Measurements from ENCODE around the gene GALNT14.

GALNT14 gene

DNA sequence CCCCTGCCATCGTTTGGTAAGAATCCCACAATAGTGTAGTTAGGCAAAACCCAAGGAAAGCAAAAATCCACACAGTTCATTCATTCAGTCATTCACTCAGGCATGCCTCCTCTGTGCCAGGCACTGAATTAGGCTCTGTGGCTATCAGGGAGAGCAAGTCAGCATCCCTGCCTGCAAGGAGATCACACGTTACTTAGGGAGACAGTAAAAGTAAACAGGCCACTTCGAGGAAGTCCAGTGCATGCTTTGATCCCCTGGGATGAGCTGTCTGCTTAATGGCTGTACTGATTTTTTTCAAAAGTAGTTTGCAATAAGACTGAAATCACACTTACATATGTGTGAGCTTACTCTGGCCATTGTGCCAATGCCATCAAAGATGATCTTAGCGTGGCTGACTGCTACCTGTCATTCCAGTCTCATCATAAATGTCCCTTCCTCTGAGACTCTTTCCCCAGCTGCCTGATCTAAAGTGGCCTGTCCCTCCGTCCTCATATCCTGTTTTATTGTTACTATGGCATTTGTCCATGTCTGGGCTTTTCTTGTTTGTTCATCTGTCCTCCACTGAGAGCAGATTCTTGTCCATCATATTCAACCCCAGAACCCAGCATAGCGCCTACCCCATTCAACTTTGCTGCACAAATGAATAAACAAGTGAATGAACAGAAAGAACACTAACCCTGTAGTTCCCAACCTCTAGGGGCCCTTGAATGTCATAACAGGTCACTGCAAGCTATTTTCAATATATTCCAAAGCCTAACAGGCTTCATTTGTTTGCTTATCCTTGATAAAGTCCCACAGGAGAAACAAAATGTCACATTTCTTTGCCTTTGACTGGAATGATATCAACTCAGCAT is 84.1 kb downstream of the GALNT14 start:
- no peak for DNase-seq

DNA sequence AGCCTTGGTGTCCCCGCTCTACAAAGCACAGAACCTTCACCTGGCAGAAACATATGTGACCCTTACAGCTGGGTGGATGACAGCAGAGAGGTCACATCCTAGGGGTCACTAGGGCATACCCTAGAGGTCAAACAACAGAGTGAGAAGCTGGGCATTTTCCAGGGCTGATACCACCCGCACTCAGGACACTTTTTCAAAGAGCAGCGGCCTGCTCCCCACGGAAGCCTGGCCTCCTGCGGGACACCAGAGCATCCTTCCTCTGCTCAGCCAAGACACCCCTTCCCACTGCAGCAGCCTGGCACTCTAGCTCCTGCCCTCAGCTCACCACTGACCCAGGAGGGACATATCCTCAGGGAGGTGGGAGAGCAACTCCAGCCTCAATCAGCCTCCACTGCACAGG is 86.0 kb downstream of the GALNT14 start:
- no peak for DNase-seq

DNA sequence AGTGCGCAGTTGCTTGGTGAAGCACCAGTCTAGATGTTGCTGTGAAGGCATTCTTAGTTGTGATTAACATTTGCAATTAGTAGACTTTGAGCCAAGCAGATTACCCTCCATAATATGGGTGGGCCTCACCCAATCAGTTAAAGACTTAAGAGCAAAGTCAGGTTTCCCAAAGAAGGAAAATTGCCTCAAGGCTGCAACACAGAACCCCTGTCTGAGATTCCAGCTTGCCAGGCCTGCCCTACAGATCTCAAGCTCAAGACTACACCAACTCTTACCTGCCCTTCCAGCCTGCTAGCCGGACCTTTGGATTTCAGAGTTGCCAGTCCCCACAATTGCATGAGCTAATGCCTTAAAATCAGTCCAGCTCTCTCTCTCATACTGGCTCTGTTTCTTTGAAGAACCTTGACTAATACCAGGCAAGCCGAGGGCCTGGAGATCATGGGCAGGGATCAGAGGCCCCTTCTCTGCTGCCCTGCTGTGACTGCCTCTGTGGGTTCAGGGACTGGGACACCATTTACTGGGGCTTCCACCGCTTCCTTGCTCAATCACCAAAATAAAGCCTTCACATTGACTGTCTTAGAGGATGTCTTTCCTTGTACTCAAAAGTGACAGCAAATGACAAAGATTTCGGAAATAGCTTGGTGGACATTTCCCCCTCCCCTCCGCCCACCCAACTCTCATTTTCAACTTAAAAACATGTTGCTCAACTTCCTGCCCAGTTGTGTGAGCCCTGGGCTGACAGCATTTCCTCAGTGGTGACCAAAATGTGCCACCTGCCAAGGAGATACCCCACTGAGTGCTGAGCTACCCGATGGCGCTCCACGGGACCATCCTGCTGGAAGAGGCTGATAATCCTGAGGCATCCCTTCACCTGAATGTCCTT is 86.7 kb downstream of the GALNT14 start:
- DNase-seq = no peak

DNA sequence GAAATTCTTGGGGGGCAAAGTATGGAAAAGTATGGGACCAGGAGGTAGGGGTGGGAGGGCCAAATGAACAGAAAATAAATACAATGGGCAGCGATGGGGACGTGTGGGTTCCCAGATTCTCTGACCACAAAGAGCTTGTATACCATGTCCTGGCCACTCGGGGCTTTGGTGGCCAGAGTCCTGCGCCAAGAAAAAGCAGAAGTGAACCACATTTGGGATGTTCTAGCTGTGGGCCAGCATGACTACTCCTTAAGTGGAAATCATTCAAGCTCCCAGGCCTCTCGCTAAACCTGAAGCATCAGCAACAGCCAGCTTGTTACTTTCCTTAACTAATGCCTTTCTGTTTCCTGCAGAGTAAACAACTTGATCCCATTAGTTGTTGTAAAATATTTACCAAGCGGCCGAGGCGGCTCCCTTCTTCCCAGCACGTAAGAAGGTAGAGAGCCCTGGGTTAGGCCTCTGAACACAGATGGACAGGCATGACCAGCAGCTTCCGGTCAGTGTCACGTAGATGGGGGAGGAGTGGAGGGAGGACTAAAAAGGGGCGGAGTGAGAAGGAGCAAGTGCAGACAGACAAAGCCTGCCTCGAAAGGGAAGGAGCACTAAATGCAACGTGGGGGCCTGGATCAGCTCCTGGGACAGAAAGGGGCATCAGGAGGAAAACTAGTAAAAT is 88.2 kb downstream of the GALNT14 start:
- DNase-seq = no peak

DNA sequence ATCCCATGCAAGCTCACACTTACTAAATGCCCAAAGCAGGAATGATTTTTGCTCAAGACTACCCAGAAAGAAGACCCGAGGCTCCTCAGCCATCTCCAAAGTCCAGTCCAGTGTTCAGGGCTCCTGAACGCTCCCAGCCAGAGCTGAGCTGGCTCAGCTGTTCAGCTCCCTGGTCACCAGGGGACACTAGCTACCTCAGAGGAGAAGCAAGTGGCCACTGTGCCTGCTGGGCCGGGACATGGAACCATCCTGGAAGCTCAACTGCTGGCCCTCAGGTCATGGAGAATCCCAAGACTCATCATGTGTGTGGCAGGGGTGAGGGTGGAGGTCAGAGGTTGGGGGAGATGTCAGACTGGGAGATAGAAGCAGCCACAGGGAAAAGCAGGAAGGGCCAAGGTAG is 89.0 kb downstream of the GALNT14 start:
- DNase-seq = no peak

DNA sequence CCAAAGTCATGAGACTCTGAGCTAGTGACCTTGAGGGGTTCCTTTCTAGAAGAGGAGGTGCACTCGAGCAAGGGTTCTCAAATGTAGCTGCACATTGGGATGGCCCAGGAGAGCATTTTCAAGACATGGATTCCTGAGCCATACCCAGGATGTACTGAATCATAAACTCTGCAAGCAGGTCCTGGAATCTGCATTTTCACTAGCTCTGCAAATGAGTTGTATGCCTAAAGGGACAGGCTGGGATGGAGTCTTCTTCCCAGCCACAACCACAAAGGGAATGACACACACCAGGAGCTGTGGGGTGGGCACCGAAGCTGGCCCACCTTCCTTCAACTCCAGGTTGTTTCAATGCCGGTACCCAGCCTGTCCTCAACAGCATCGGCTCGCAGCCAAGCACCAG is 90.6 kb downstream of the GALNT14 start:
- DNase-seq = no peak

DNA sequence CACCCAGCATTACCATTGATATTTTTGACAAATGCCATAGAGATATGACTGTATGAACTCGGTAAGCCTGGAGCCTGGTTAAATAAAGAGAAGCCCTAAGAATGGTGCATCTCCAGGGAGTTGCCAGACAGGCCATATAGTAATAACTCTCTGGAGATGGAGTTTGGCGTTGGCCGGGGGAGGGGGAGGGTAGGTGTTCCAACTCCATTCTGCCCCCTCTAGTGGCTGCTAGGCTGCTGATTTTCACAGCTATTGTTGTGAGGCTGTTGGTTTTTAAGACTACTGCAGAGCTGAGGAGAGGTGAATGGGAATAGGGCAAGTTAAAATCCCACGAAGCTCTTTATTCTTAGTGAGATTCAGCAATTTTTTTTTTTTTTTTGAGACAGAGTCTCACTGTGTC is 99.9 kb downstream of the GALNT14 start:
- no peak for DNase-seq

DNA sequence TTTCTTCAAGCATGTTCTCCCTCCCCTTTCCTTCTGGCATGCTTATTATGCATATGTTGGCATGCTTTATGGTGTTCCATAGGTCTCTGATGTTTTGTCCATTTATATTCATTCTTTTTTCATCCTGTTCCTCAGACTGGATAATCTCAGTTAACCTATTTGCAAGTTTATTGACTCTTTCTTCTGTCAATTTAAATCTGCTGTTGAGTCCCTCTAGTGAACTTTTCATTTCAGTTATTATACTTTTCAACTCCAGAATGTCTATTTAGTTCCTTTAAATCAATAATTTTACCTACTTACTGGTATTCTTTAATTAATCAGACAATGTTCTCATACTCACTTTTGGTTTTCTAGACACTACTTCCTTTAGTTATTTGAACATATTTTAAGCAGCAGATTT is 101.2 kb downstream of the GALNT14 start:
- DNase-seq = no peak

DNA sequence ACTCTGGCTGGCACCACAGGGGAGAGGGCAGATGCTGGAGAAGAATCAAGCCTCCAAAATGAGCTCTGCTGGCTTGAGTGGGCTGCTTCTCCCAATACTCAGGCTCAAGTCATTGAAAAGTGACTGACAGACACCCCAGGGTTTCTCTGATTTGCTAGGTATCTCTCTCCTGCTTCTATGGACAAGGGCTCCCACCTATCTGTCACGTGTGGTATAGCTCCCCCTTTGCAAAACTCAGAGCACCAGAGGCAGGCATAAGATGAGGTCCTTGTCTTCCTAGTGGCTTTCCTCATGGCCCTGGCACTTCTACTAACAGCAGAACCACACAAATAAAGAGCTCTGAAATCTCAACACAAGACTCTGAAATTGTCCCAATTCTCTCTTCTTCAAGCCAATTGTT is 105.2 kb downstream of the GALNT14 start:
- DNase-seq = no peak

DNA sequence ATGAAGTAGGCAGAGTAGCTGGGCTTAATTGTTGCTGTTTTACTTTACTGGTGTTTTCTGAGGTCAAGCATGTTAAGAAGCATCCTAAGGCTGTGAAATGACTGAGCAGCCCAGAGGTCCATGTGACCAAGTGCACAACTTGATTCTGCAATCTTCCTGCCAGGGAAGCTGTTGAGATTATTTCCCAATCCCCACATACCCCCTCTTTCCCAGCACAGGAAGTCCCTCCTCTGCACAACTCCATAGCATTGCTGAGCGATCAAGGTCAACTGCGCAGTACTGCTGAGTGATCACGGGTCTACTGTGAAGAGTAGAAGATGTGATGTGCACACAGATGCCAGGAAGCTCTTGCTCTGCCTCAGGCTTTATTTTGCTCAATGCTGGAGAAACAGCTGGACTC is 105.8 kb downstream of the GALNT14 start:
- DNase-seq = no peak

DNA sequence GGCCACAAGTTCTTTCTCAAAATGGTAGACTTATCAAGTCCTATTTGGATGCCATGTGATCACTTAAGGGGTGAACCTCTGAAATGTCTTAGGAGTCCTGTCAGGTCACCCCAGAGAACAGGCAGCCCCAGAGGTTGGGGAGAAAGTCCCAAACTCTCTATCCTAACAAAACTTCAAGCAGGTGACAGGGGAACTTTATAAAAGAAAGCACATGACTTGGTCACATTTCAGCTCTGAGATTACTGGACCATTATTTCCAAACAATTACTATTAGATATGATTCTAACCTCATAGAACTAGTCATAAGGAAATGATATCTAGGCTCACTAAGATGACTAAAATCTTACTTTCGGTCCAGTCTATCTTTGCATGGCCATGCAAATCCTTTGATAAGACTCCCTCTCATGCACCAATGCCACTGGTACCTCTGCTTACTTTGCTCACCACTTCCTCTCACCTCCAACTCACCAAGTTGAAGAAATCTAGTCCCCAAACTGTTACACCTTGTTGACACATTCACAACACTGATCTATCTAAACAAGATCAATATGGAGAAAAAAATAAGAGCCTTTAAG is 107.0 kb downstream of the GALNT14 start:
- DNase-seq = no peak

DNA sequence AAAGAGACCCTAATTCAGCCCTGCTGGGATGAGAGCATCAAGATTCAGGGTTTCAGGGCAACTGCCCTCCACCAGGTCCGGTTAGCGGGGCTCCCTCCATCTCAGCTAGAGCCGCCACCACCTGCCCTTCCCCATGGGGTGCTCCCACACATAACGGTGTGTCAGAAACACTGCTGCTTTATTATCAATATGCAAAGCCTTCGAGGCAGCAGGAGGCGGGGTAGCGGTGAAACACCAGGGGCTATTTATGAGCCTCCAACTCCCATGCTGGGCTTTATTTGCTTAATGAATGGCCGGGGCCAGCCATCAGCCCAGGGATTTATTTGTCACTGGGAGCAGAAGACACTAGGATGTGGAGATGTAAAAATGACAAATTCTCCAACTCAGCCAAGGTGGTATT is 109.8 kb downstream of the GALNT14 start:
- DNase-seq = no peak

DNA sequence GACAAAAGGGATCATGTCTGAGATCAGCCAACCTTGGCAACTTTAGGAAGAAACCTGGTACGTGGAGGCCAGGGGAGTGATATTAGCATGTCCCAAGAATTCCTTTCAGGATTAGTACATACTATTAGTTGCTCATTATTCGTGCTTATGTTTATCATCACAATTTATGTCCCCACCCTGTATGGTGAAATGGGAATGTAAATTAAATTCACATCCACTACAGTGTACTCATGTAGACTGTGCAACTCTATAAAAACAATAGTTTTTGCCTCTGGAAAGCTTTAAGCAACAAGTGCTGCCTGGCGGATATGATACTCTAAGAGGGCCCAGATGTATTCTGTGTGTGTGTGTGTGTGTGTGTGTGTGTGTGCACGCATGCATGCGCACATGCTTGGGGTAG is 110.7 kb downstream of the GALNT14 start:
- DNase-seq = no peak

DNA sequence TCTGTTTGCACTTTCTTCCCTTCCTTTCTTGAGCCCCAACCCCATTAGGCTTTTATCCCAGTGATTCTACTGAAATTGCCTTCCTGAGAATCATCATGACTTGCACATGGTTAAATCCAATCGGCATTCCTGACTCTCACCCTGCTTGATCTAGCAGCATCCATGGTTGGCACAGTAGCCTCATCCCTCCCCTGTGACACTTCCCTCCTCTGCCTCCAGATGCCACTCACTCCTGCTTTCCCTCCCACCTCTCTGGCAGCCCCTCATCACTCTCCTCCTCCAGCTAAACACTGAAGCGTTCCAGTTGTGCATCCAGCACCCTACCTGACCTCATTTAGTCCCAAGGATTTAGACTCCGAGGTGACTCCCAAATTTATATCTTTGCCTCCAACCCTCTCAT is 114.7 kb downstream of the GALNT14 start:
- DNase-seq = no peak

DNA sequence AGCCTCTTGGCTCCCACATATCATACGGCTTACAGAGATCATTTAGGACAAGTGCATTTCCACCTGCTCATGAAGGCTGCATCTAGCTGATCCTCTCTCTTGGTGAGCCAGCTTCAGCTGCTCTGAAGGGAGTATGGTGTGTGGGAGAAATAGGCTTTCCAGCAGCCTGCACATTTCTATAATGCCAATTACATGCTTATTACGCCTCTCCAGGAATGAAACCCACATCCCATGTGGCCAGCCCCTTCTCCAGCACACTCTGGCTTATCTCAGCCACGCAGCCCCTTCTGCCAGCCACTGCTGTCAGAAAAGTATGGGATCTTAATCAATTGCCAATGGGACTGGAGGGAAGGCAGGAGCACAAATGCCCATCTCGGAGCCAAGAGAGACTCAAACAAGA is 117.5 kb downstream of the GALNT14 start:
- no peak for DNase-seq

DNA sequence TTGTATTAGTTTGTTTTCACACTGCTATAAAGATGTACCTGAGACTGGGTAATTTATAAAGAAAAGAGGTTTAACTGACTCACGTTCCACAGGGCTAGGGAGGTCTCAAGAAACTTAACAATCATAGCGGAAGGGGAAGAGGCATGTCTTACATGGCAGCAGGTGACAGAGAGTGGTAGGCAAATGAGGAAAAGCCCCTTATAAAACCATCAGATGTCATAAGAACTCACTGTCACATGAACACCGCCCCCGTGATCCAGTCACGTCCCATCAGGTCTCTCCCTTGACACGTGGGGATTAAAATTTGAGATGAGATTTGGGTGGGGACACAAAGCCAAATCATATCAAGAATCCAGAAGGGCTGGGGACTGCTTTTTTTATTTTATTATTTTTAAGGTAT is 120.0 kb downstream of the GALNT14 start:
- DNase-seq = no peak

DNA sequence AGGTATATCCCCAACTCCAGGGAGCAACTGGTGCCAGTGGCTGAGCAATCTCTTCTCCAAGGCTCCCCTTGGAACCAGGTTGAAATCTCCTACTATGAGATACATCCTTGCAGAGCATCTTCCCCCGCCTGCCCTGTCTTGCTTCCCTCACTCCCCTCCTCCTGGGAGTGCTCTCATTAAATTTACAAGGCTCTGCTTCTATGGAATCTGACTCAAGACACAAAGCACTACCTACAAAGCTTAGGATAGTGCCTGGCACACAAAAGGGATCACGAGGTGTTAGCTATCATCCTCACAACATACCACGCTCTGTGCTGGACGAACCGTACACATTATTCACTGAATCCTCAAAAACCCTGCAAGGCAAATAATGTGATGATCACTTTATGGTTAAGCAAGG is 121.6 kb downstream of the GALNT14 start:
- DNase-seq = no peak

DNA sequence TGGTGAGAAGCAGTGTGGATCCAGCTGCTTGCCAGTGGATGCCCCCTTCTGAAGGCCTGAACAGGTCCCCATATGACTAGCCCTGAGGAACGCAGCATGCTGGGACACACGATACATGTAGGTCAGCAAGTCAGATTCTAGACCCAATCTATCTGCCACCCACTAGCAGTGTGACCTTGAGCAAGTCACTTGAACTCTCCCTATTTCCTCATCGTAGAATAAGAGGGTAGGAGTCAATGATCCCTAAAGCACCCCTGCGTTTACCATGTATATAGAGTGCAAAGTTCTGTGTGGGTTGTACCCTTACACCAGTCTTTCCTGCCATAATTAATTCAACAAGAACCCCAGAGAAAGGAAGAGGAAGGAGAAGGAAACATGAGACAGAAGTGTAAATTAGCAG is 123.7 kb downstream of the GALNT14 start:
- DNase-seq = no peak

DNA sequence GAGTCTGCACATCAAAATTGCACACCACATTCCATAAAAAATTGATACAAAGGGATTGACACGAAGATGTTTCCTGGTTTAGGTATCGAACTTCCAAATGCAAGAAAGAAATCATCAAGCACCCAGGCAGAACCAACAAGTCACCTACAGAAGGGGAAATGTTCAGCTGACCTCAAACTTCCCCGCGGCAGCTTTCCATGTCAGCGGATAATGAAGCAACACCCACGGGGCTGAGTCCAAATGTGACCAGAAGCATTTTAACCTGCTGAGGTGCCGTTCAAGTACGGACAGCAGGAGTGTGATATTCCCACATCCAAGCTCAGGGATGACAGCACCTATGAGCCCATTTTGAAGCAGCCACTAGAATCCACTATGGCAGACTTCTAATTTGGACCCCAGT is 124.9 kb downstream of the GALNT14 start:
- DNase-seq = no peak

DNA sequence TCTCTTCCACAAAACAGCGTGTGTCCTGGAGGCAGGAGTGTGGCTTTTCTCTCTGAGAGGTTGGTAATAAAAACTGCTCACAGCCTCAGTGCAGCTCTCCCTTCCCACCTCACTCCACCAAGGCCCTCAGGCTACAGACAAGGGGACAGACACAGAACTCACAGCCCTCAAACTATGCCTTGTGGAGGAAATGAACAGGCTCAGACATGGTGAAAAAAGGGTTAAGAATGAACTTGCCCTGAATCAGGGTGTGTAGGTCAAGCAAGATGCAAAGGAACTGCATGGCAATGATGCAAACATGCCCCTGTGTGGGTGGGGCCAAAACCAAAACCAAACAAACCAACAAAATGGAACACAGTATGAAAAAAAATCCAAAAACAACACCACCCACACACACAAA is 125.8 kb downstream of the GALNT14 start:
- DNase-seq = no peak

DNA sequence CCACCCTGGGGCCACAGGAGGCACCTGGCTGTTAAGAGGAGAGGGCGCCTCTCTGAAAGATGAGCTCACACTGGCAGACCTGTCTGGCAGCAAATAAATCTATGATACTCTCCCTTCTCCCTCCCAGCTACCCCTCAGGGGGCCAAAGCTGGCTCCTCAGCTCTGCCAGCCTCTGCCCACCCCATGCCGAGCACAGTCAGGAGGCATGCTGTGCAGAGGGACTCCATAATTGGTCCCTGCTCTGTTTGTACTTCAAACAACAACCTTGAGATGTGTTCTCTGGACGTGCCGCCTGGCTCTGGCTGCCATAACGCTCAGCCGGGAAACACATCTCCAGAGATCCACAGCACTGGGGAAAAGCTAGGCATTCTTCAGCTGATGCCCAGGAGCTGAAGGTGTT is 126.7 kb downstream of the GALNT14 start:
- no peak for DNase-seq

DNA sequence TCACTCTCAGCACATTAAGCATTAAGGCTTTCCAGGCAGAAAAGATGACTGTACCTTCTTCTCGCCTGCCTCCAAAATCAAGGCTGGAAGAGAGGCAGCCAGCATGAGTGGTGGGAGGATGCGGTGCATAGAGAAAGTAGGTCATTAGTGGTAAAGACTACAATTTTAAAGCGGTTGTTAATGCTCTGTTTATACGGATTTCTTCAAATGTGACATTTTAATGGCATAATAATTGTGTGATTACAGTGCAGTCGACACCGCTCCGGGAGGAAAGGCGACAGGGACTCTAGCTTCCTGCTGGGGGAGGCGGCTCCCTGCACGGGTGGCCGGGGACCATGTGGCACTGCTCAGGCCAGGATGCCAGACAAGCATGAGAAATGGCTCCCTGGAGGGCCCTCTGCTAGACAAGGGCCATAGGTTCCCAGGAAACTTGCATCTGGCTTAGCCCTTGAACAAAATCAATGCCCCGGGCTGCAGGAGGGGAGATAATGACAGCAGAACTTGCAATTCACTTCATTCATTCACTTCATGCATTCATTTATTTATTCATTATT is 129.6 kb downstream of the GALNT14 start:
- no peak for DNase-seq

DNA sequence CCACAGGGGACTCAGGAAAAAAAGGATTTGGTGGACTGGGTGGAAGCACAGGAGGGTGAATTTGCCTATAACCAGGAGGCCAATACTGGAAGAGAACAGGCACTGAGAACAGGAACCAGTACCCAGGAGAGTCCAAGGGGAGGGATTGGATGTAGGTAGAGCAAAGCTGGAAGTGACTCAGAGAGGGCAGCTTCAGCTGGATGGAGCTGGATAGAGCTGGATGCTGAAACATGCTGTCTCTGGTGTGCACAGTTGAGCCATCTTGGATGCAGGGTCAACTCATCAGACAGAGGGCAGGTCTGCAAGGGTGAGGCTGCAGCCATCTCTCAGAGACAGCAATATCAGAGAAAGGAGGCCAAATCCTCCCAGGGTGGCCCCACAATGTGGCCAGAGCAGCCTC is 134.0 kb downstream of the GALNT14 start:
- no peak for DNase-seq

All from CD4-positive, alpha-beta T cell treated with Interleukin-17A for 1 hour (primary cell).